Measurements from ENCODE around the gene PRKAG2.

- TF ChIP-seq CTCF (IDR thresholded peaks at IDR 0.05): no peak
- TF ChIP-seq POLR2A (IDR thresholded peaks at IDR 0.05): no peak
These were observed 317.2 kb downstream of the PRKAG2 start for GRCh38 chr7:151559557-151560183.
